ENCODE results near the gene FBXO10. TPM values are rescaled to one million over a fixed set of nuclear protein-coding genes. Genes with fewer than 3 reads are reported as not detected.

FBXO10 gene
- total and polyA plus RNA-seq, 2 of the 8 experiments (the other 6 are each of a cell fraction or from before 2014, with no cell fraction given): 13.1 to 13.9 TPM

- CTCF ChIA-PET (ENCODE audit: partially characterized antibody): no interaction called here
- TF ChIP-seq POLR2A (IDR thresholded peaks at IDR 0.05; ENCODE audit: control extremely low read depth in 1 of 2, low read depth in 2 of 2, low read length in 2 of 2) (no peak), TBP (IDR thresholded peaks at IDR 0.05; ENCODE audit: low read depth, low read length) (no peak), HDAC6 (IDR thresholded peaks at IDR 0.05; ENCODE audit: low read depth, low read length) (no peak), TEAD4 (IDR thresholded peaks at IDR 0.05; ENCODE audit: low read depth, low read length) (no peak), RXRA (IDR thresholded peaks at IDR 0.05; ENCODE audit: insufficient read depth, low read depth, low read length) (no peak), RNF2 (IDR thresholded peaks at IDR 0.05; ENCODE audit: borderline replicate concordance, low read depth, low read length, missing control alignments, poor library complexity, severe bottlenecking) (no peak), BRCA1 (IDR thresholded peaks at IDR 0.05; ENCODE audit: low read depth, low read length) (no peak), RFX5 (IDR thresholded peaks at IDR 0.05; ENCODE audit: borderline replicate concordance, low read depth, low read length) (no peak), RAD21 (IDR thresholded peaks at IDR 0.05 in 1 of 2, conservative IDR thresholded peaks at IDR 0.05 in 1 of 2; ENCODE audit: low read depth in 2 of 2, low read length in 2 of 2) (no peak)
- TF ChIP-seq, protein P1, sequence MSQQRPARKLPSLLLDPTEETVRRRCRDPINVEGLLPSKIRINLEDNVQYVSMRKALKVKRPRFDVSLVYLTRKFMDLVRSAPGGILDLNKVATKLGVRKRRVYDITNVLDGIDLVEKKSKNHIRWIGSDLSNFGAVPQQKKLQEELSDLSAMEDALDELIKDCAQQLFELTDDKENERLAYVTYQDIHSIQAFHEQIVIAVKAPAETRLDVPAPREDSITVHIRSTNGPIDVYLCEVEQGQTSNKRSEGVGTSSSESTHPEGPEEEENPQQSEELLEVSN (IDR thresholded peaks at IDR 0.05): no peak
Measured at GRCh38 chr9:37561682-37562081, 14.5 kb downstream of the FBXO10 start.

More at GRCh38 chr9:37561682-37562081, 14.5 kb downstream of the FBXO10 start:
- H2AK5ac ChIP-seq (ENCODE audit: low read depth, low read length): no peak overlapping the region
- H3K9ac ChIP-seq (replicated peaks in 1 of 4; ENCODE audit: extremely low read depth in 1 of 4, low read depth in 3 of 4, low read length in 3 of 4): no peak overlapping the region
- H4K8ac ChIP-seq (ENCODE audit: extremely low read depth, insufficient read depth, low read length): no peak overlapping the region
- no peak overlapping the region for H2BK15ac ChIP-seq (ENCODE audit: low read length)
- H2BK20ac ChIP-seq (ENCODE audit: low read length): no peak overlapping the region
- no peak overlapping the region for H3K4me2 ChIP-seq (ENCODE audit: insufficient read depth in 1 of 2, low read depth in 2 of 2, low read length in 2 of 2)
- H3K79me1 ChIP-seq (ENCODE audit: low read depth, low read length): no peaks in the 10 kb centered on the region
- DNase-seq (ENCODE audit: low read depth in 1 of 2, low spot score in 2 of 2) (no peak), FAIRE-seq (no peak)
- no peak overlapping the region for H3K56ac ChIP-seq (replicated peaks; ENCODE audit: insufficient read length, low read depth, low read length)
- H3K27me3 ChIP-seq (replicated peaks in 1 of 4; ENCODE audit: control insufficient read depth in 3 of 4, extremely low read depth in 1 of 4, insufficient read depth in 3 of 4, low read length in 3 of 4): no peaks in the 10 kb centered on the region
- no peak overlapping the region for H3K4ac ChIP-seq (replicated peaks; ENCODE audit: insufficient read length, low read depth, low read length)
- no peaks in the 10 kb centered on the region for H4K20me1 ChIP-seq (replicated peaks in 1 of 2; ENCODE audit: control insufficient read depth in 1 of 2, insufficient read depth in 2 of 2, low read length in 2 of 2)
- no peak overlapping the region for H2AFZ ChIP-seq (ENCODE audit: low read length)
- H3K18ac ChIP-seq (ENCODE audit: extremely low read depth, low read length): no peak overlapping the region
- no peak overlapping the region for H3K27ac ChIP-seq (ENCODE audit: low read depth, low read length)
- WGBS, 2 experiments (ENCODE audit: extremely low coverage in 1 of 2, insufficient coverage in 1 of 2, insufficient read length in 1 of 2, insufficient replicate concordance in 2 of 2, low coverage in 1 of 2, low lambda C conversion rate in 2 of 2, missing lambda C conversion rate in 1 of 2): 89% methylated on average over 2 of the region's 2 CpGs; no CpG with 5 or more reads in 1 of the 2 experiments
- peaks cover 0 to 8% (median 2%) of the 10 kb centered on the region in 4 experiments; a peak in 3 of 8 replicates for H3K36me3 ChIP-seq (ENCODE audit: control insufficient read depth in 2 of 4, insufficient read depth in 4 of 4, low read length in 3 of 4)
- H3K14ac ChIP-seq (ENCODE audit: insufficient read length): no peak overlapping the region
- H3K4me3 ChIP-seq (ENCODE audit: extremely low read depth in 1 of 4, insufficient read depth in 2 of 4, low read depth in 3 of 4, low read length in 4 of 4): no peak overlapping the region
- no peak overlapping the region for H2BK120ac ChIP-seq (replicated peaks; ENCODE audit: low read depth, low read length)
- peaks cover 10 to 12% of the 10 kb centered on the region in 2 experiments; a peak in 3 of 4 replicates for H3K9me3 ChIP-seq (ENCODE audit: insufficient read depth in 2 of 2, low read depth in 1 of 2, low read length in 1 of 2)
- H3K79me2 ChIP-seq (ENCODE audit: control insufficient read depth in 1 of 2, insufficient read depth in 2 of 2, low read length in 2 of 2): peaks cover 0 to 6% of the 10 kb centered on the region in 2 experiments; a peak in 1 of 4 replicates
- peaks cover 0 to 10% (median 4%) of the 10 kb centered on the region in 4 experiments; a peak in 4 of 7 replicates for H3K4me1 ChIP-seq (replicated peaks in 1 of 4; ENCODE audit: control insufficient read depth in 3 of 4, insufficient read depth in 4 of 4, low read length in 3 of 4)
- no peak overlapping the region for H4K91ac ChIP-seq (replicated peaks; ENCODE audit: insufficient read length, low read length)
- H4K5ac ChIP-seq (ENCODE audit: insufficient read length, low read depth, low read length): no peak overlapping the region
- no peak overlapping the region for H2BK5ac ChIP-seq (ENCODE audit: low read depth, low read length)
- no peaks in the 10 kb centered on the region for H3K23me2 ChIP-seq (ENCODE audit: low read depth, low read length)
- POLR2A ChIA-PET (ENCODE audit: partially characterized antibody): interaction anchor here (1.2 kb wide), 1 partner anchor 14 kb away, joined by 3 read pairs; no protein-coding TSS in a partner anchor
- H2BK12ac ChIP-seq (ENCODE audit: low read depth, low read length): no peak overlapping the region
- no peak overlapping the region for H3K23ac ChIP-seq (ENCODE audit: insufficient read length)
